Measurements from ENCODE around the gene MTCL1. TPM values are rescaled to one million over a fixed set of nuclear protein-coding genes. Genes with fewer than 3 reads are reported as not detected.

The MTCL1 gene
- total RNA-seq, 1 donor from 2014 or later = 59.3 TPM

DNA sequence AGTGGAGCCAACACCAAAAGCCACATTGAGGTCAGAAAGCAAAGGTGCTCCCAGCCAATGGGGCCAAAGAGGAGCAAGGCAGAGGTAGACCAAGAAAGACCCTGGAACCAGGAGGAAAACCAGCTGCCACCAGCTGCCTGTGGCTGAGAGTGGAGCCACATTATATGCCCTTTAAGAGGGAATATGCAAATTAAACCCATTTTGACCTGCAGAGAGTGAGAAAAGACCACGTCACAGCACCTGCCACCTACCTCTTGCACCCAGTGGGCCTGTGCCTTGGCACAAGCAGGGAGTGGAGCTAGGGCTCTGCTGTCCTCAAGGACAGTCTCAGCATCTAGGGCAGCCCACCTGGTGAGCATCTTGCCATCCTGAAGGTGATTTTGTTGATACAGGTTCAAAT, 161.3 kb downstream of the MTCL1 start:
- no peak overlapping the region for H3K27ac ChIP-seq (ENCODE audit: low read depth, low read length)
- no peak overlapping the region for H3K4me3 ChIP-seq (ENCODE audit: insufficient read depth, low read depth, low read length)
- H3K9me3 ChIP-seq (ENCODE audit: insufficient read depth, low read depth, low read length) = no peaks in the 10 kb centered on the region
- Mint-ChIP-seq H3K4me3 (ENCODE audit: unreplicated experiment) (no peak overlapping the region), H3K27ac (ENCODE audit: unreplicated experiment) (no peak overlapping the region), H3K4me1 (ENCODE audit: low read depth, unreplicated experiment) (peaks cover 7% of the 10 kb centered on the region), H3K36me3 (ENCODE audit: low read depth, unreplicated experiment) (no peaks in the 10 kb centered on the region), H3K9me3 (ENCODE audit: unreplicated experiment) (peaks cover 17% of the 10 kb centered on the region), H3K27me3 (ENCODE audit: low read depth, unreplicated experiment) (peaks cover 6% of the 10 kb centered on the region)
- no peak overlapping the region for H3K4me2 ChIP-seq (ENCODE audit: low read length)
- no peaks in the 10 kb centered on the region for H3K4me1 ChIP-seq (ENCODE audit: insufficient read depth, low read length)
- H3K27me3 ChIP-seq (ENCODE audit: insufficient read depth, low read length) = no peaks in the 10 kb centered on the region
- no peak overlapping the region for H2AFZ ChIP-seq (ENCODE audit: low read depth, low read length)
- TF ChIP-seq, protein P1, sequence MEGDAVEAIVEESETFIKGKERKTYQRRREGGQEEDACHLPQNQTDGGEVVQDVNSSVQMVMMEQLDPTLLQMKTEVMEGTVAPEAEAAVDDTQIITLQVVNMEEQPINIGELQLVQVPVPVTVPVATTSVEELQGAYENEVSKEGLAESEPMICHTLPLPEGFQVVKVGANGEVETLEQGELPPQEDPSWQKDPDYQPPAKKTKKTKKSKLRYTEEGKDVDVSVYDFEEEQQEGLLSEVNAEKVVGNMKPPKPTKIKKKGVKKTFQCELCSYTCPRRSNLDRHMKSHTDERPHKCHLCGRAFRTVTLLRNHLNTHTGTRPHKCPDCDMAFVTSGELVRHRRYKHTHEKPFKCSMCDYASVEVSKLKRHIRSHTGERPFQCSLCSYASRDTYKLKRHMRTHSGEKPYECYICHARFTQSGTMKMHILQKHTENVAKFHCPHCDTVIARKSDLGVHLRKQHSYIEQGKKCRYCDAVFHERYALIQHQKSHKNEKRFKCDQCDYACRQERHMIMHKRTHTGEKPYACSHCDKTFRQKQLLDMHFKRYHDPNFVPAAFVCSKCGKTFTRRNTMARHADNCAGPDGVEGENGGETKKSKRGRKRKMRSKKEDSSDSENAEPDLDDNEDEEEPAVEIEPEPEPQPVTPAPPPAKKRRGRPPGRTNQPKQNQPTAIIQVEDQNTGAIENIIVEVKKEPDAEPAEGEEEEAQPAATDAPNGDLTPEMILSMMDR (IDR thresholded peaks at IDR 0.05; ENCODE audit: insufficient read depth, low read depth, low read length) = no peak
- TF ChIP-seq EZH2 (IDR thresholded peaks at IDR 0.05; ENCODE audit: insufficient read depth, low read length) = no peak
- no peaks in the 10 kb centered on the region for H3K79me2 ChIP-seq (ENCODE audit: insufficient read depth, low read length)
- FAIRE-seq (no peak), DNase-seq (ENCODE audit: low read depth) (no peak)
- no peak overlapping the region for H3K9ac ChIP-seq (ENCODE audit: low read length)
- no peaks in the 10 kb centered on the region for H3K36me3 ChIP-seq (ENCODE audit: insufficient read depth, low read length)
- no peaks in the 10 kb centered on the region for H4K20me1 ChIP-seq (ENCODE audit: insufficient read depth, low read length)

DNA sequence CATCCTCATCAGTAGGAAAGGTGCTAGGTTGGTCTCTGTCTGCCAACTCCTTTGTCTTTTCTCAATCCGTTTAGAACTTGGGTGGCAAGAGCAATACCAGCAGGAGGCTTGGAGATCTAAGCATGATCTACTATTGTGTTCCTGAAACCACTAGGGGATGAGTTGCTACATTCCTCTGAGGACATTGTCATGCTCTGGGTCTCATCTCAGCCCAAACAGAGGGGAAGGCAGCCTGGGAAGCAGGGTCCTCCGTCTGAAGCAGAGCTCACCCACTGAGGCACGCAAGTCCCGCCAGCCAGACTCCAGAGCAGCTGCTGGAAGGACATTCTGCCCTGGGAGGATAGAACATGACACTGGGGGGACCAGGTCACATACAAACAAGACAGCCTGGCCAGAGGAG, 162.9 kb downstream of the MTCL1 start:
- no peaks in the 10 kb centered on the region for H3K36me3 ChIP-seq (ENCODE audit: insufficient read depth, low read length)
- no peak overlapping the region for H3K27ac Mint-ChIP-seq (ENCODE audit: unreplicated experiment)
- no peaks in the 10 kb centered on the region for H3K9me3 ChIP-seq (ENCODE audit: insufficient read depth, low read depth, low read length)
- no peak overlapping the region for H2AFZ ChIP-seq (ENCODE audit: low read depth, low read length)
- peaks cover 17% of the 10 kb centered on the region for H3K9me3 Mint-ChIP-seq (ENCODE audit: unreplicated experiment)
- TF ChIP-seq, protein P1 (IDR thresholded peaks at IDR 0.05; ENCODE audit: insufficient read depth, low read depth, low read length) = no peak
- TF ChIP-seq EZH2 (IDR thresholded peaks at IDR 0.05; ENCODE audit: insufficient read depth, low read length) = no peak
- no peaks in the 10 kb centered on the region for H3K4me1 ChIP-seq (ENCODE audit: insufficient read depth, low read length)
- H3K9ac ChIP-seq (ENCODE audit: low read length) = no peak overlapping the region
- FAIRE-seq (no peak), DNase-seq (ENCODE audit: low read depth) (no peak)
- no peaks in the 10 kb centered on the region for H4K20me1 ChIP-seq (ENCODE audit: insufficient read depth, low read length)
- H3K4me2 ChIP-seq (ENCODE audit: low read length) = no peak overlapping the region
- H3K27me3 Mint-ChIP-seq (ENCODE audit: low read depth, unreplicated experiment) = peaks cover 6% of the 10 kb centered on the region
- no peak overlapping the region for H3K4me3 Mint-ChIP-seq (ENCODE audit: unreplicated experiment)
- no peaks in the 10 kb centered on the region for H3K27me3 ChIP-seq (ENCODE audit: insufficient read depth, low read length)
- H3K27ac ChIP-seq (ENCODE audit: low read depth, low read length) = no peak overlapping the region
- H3K4me3 ChIP-seq (ENCODE audit: insufficient read depth, low read depth, low read length) = no peak overlapping the region
- H3K4me1 Mint-ChIP-seq (ENCODE audit: low read depth, unreplicated experiment) = peaks cover 7% of the 10 kb centered on the region
- no peaks in the 10 kb centered on the region for H3K36me3 Mint-ChIP-seq (ENCODE audit: low read depth, unreplicated experiment)
- H3K79me2 ChIP-seq (ENCODE audit: insufficient read depth, low read length) = no peaks in the 10 kb centered on the region

DNA sequence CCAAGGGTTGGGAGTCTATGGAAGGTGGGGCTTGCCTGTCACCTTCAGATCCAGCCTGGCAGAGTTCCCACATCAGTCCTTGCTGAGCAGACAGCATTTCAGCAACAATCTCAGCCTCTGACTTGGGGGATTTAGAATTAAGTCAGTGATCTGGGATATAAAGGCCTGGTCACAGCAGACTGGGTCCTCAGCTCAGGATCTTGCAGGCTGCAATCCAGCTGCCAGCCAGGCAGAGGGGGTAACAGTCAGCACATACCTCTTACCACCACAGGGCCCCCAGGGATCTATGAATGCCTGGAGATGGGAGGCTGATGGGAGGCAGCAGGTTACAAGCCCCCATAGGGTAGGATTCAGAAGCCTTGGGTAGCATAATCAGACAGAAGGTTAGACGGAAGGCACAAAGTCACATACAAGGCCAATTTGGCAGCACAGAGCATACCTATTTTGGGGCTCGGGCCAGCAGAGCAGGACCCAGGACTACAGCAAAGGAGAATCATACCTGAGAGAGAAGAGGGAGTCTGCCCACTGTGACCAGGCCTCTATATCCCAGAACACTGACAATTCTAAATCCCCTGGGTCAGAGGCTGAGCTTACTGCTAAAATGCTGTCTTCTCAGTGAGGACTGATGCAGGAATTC, 163.5 kb downstream of the MTCL1 start:
- Histone ChIP-seq H3K79me2 (ENCODE audit: insufficient read depth, low read length) (no peaks in the 10 kb centered on the region), H3K27ac (ENCODE audit: low read depth, low read length) (no peak overlapping the region), H3K9me3 (ENCODE audit: insufficient read depth, low read depth, low read length) (no peaks in the 10 kb centered on the region), H3K4me3 (ENCODE audit: insufficient read depth, low read depth, low read length) (no peak overlapping the region), H3K36me3 (ENCODE audit: insufficient read depth, low read length) (no peaks in the 10 kb centered on the region), H3K4me2 (ENCODE audit: low read length) (no peak overlapping the region), H4K20me1 (ENCODE audit: insufficient read depth, low read length) (no peaks in the 10 kb centered on the region), H3K27me3 (ENCODE audit: insufficient read depth, low read length) (no peaks in the 10 kb centered on the region), H2AFZ (ENCODE audit: low read depth, low read length) (no peak overlapping the region), H3K9ac (ENCODE audit: low read length) (no peak overlapping the region), H3K4me1 (ENCODE audit: insufficient read depth, low read length) (no peaks in the 10 kb centered on the region)
- TF ChIP-seq EZH2 (IDR thresholded peaks at IDR 0.05; ENCODE audit: insufficient read depth, low read length) = no peak
- TF ChIP-seq, protein P1 (IDR thresholded peaks at IDR 0.05; ENCODE audit: insufficient read depth, low read depth, low read length) = no peak
- FAIRE-seq = no peak
- H3K27ac Mint-ChIP-seq (ENCODE audit: unreplicated experiment) = no peak overlapping the region
- H3K36me3 Mint-ChIP-seq (ENCODE audit: low read depth, unreplicated experiment) = no peaks in the 10 kb centered on the region
- H3K4me3 Mint-ChIP-seq (ENCODE audit: unreplicated experiment) = no peak overlapping the region
- H3K9me3 Mint-ChIP-seq (ENCODE audit: unreplicated experiment) = peaks cover 14% of the 10 kb centered on the region
- peaks cover 7% of the 10 kb centered on the region for H3K4me1 Mint-ChIP-seq (ENCODE audit: low read depth, unreplicated experiment)
- DNase-seq (ENCODE audit: low read depth) = no peak
- H3K27me3 Mint-ChIP-seq (ENCODE audit: low read depth, unreplicated experiment) = peaks cover 6% of the 10 kb centered on the region
